H1 (cell line): ENCODE data around the gene HOXA10.

Source experiments
- CTCF ChIP-seq, 3 experiments: IDR thresholded peaks; 1 replicate in 2 of 3; 2 replicates in 1 of 3; pipeline versions ENCODE4 v1.5.1 to v1.6.1; 2011; ENCODE audit warnings: low read length in 3 of 3, mild to moderate bottlenecking in 3 of 3, inconsistent platforms in 2 of 3, low read depth in 1 of 3, moderate library complexity in 1 of 3; ENCODE audit not compliant: insufficient read depth in 1 of 3; ENCODE audit errors: control extremely low read depth in 1 of 3
- RNF2 ChIP-seq: fragments of 200-900, 300-1000 bp; sonication (generic); IDR thresholded peaks from 2 replicates; pipeline ENCODE4 v1.7.1; 2016; ENCODE audit warnings: borderline replicate concordance, low read depth, mild to moderate bottlenecking, antibody characterized with exemption, low read length; ENCODE audit not compliant: poor library complexity, severe bottlenecking; ENCODE audit errors: missing control alignments
- SIN3A ChIP-seq, 2 experiments: IDR thresholded peaks in 1 of 2; conservative IDR thresholded peaks in 1 of 2; 2 replicates each; pipeline ENCODE4 v1.6.1; 2011 to 2012; ENCODE audit warnings: low read length in 2 of 2, improper control_type of control experiment in 1 of 2, low read depth in 1 of 2, mild to moderate bottlenecking in 1 of 2

GRCh38 chr7:27163288-27164044, 10.7 kb downstream of the HOXA10 start:
- TF ChIP-seq CTCF (IDR thresholded peaks at IDR 0.05; ENCODE audit: control extremely low read depth in 1 of 3, insufficient read depth in 1 of 3, low read depth in 1 of 3, low read length in 3 of 3) (no peak), SIN3A (conservative IDR thresholded peaks at IDR 0.05 in 1 of 2, IDR thresholded peaks at IDR 0.05 in 1 of 2; ENCODE audit: low read depth in 1 of 2, low read length in 2 of 2) (no peak), RNF2 (peak; percentile 83)
